GM10847 (cell line): Measurements from ENCODE around the gene RGL1.

Experiments used
- POLR2A ChIP-seq: IDR thresholded peaks from 2 replicates; pipeline ENCODE4 v1.6.1; 2011; ENCODE audit not compliant: insufficient read length; ENCODE audit errors: extremely low read depth

The RGL1 gene

DNA sequence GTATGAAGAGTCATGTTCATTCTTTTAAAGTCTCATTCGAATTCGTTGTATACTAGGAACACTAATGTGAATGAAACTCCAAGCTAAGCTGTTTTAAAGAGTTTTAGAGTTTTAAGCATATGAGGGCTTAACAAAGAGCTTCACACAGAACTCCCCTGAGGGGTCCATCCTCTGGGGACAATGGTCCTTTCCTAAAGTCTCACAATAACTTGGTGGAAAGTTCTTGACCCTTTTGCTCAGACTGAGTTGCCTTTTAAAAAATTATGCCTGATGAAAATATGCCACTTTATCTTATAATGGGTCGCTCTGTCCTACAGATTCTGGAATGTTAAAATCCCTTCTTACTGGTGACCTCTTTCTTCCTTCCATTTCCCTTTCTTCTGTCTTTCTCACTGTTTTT, 64.3 kb downstream of the RGL1 start:
- no peak for TF ChIP-seq POLR2A

DNA sequence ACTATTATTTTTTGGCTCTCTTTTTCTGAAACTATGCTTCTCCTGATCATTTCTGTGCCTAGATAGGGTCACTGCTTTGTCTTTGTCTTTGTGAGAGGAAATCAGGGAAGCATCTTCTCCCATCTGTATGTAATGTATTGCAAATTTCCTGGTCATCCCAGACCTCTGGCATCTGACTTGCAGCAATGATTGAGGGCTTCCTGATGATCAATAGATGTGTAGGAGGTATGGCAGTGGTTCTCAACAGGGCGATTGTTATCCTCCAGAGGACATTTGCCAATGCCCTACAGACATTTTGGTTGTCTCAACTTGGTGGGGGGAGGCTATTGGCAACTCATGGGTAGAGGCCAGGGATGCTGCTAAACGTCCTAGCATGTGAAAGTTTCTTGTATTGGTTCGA, 64.7 kb downstream of the RGL1 start:
- TF ChIP-seq POLR2A = no peak

DNA sequence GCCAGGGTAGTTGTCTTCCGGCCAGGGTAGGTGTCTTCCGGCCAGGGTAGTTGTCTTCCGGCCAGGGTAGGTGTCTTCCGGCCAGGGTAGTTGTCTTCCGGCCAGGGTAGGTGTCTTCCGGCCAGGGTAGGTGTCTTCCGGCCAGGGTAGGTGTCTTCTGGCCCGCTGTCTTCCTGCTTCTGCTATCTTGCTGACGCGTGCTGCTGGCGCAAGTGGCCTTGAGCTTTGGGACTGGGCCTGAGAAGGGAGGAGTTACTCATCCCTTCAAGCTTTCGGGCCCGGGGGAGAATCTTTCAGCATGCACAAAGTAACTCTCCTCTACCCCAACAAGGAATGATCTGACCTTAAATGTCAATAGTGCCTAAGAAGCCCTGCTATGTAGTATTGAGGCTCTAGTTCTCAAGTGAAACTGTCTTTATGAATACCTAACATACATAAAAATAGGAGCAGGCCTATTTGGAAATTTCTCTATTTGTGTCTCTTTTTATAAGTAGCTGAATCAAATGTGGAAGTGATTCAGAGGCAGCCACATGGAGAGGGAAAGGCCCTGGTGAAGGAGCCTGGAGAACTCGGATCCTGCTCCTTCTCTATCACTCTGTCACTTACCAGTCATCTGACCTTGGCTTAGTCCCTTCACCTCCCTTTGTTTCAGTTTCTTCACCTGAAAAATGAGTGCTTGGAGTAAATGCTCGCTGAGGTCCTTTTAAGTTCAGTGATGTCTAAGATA, 65.6 kb downstream of the RGL1 start:
- TF ChIP-seq POLR2A = no peak

DNA sequence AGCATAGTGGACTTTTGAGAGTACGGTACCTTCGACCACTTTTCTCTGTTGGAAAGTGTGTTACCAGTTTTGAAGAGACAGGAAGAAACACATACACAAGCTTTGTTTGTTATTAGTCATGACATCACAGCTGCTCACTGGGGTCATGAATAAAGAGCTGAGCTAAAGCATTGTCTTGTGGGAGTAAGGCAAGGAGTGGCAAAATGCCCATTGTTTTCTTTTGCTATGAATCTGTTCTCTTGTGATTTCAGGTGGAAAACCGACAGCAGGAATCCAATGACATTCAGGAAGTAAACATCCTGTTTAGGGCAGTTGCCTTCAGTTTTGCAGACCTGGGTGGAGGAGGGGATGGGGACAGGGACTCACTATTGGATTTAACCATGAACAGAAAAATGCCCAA, 66.2 kb downstream of the RGL1 start:
- no peak for TF ChIP-seq POLR2A

DNA sequence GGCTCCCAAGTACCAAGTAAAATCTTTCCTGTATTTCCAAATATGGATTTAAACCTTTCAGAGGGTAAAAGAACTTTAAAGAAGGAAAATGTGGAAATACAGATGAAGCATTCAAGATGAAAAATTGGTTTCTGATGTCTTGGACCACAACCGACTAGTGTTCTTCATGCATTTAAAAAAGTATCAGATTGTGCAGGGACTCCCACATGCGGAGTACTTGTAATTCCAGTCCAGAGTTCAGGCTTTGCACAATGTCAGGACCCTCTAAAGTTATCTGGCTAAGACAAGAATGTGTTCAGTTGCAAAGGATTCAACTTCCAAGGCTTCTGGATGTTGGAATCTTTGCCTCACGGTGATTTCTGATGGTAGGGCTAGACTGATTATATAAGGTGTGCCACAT, 66.7 kb downstream of the RGL1 start:
- no peak for TF ChIP-seq POLR2A

DNA sequence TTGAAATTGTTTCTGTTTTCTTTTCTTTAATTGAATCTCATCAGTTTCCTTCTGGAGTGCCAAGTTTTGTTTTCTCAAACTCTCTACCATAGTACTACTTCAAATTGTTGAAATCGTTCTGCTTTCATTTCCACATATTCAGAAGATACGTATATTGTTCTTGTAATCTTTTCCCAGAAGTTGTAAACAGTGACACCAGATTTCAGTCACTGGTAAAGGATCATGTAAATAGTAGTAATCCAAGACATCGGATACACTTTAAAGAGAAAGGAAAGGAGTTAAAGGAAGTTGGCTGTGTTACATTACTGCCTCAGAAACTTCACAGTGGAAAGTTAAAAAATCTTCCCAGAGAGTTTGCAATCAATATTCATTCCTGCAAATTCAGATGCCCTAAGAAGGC, 67.5 kb downstream of the RGL1 start:
- TF ChIP-seq POLR2A = no peak

DNA sequence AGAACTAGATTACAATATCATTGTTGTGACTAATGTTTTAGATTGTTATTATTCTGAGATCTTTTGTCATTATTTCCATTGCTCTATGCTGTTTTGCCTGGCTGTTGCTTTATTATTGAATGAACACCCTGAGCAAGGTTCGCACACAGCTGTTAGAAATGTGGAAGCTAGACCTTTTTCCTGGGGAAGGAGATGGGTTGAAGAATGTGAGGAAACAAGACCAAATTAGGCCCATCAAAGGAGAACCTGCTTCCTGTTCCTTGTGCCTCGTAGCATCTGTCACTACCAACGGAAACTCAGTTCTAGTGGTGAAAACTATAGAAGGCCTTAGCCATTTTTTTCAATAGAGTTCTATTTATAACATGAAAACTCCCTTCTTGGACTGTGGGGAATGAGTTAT, 68.7 kb downstream of the RGL1 start:
- TF ChIP-seq POLR2A = no peak

DNA sequence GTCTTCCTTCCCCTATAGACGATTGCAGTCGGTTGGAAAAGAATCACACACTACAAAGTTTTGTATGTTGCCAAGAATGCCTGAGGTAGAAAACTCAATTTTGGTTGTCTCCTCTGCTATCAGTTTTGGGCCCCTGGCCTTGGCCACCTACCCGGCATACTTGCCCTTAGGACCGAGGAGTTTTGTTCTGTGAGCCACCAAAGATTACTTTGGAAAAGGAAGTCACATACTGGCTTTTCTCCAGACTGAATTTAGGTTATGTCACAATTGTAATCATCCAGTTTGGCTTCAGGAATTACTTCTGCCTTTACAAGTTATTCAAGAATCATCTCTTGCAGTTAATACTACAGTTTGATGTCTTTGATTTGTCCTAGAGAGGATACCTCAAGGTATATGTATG, 71.4 kb downstream of the RGL1 start:
- TF ChIP-seq POLR2A = no peak

DNA sequence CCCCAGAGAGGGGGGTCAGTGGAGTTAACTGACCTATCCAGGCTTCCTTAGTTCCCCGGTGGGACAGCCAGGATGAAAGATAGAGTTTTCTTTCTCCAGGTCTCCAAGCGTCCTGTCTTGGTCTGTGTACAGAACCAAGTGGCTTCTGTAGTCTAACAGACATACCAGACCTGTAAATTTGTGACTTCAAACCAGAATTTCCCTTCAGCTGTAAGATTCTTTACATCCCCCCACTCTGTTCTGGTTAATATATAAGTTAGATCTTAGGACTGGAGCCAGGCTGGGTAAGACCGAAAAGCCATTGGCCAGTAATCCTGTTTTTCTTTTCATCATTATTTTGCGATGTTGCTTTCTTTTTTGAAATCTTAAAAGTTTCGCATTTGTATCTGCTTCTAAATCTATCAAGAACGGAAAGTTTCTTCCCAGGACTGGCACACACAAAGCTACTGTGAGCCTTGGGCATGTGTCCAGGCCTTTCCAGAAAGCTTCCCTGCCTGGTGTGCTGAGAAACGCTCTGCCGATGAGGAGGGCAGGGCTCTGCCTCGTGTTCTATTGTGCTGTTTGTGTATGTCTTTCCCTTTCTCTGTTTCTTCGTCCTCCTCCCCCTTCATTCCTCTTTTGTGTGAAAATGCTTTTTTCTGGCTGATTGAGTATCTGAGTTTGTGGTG, 72.3 kb downstream of the RGL1 start:
- TF ChIP-seq POLR2A = no peak

DNA sequence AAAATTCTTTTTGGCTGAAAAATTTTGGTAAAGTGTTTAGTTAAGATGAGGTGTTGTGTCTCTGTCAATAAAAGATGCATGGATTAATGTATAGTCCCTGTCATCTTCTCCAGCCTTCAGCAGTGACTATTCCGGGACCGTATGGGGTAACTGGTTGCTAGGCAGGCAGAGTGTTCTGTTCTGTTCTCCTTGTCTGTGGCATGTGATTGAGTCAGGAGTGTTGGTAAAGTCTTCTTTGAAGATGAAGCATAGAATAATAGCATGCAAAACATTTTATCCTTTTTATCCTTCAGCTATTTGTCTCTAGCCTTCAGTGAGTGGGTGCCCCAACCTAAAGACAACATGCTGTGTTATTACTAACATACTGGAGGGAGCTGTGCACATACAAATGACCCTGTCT, 74.6 kb downstream of the RGL1 start:
- TF ChIP-seq POLR2A = no peak

DNA sequence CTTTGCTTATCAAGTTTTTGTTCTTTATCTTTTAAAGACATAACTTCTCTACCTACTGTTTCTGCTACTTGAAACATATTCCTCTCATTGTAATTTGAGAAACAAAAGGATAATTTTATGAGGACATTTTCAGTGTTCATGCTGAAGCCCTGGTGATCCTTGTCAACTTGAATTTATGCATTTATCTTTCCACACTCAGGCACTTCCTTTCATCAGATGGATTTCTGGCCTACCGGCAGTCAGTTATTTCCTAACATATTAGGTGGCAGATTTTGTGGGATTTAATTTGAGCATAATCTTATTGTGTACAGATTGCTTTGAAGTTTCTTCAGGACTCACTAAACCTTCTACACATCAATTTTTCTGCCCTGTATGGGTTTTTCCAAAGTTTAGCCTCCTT, 75.0 kb downstream of the RGL1 start:
- TF ChIP-seq POLR2A = no peak

DNA sequence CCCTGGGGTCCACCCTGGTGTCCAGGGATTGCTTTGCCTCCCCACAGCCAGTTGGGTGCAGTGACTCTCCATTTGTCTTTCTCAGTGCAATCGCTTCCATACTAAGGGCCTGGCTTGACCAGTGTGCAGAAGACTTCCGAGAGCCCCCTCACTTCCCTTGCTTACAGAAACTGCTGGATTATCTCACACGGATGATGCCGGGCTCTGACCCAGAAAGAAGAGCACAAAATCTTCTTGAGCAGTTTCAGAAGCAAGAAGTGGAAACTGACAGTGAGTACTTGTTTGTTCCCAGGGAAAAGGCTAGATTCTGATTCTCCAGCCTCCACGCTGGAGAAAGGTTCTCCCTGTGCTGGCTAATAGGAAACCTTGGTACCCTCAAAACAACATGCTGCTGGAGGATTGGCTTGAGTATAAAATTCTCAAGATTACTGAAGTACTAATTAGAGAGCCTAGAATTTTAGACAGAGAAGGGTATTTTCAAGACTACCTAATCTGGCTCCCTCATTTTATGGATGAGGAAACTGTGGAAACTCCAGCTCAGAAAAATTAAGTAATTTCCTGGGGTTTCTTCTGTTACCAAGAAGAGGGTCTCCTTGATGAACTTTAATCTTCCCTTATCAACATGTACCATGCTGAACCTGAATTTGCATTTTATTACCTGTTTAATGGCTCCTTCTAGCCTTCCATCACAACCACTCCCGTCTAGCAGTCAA, 75.8 kb downstream of the RGL1 start:
- TF ChIP-seq POLR2A = no peak

DNA sequence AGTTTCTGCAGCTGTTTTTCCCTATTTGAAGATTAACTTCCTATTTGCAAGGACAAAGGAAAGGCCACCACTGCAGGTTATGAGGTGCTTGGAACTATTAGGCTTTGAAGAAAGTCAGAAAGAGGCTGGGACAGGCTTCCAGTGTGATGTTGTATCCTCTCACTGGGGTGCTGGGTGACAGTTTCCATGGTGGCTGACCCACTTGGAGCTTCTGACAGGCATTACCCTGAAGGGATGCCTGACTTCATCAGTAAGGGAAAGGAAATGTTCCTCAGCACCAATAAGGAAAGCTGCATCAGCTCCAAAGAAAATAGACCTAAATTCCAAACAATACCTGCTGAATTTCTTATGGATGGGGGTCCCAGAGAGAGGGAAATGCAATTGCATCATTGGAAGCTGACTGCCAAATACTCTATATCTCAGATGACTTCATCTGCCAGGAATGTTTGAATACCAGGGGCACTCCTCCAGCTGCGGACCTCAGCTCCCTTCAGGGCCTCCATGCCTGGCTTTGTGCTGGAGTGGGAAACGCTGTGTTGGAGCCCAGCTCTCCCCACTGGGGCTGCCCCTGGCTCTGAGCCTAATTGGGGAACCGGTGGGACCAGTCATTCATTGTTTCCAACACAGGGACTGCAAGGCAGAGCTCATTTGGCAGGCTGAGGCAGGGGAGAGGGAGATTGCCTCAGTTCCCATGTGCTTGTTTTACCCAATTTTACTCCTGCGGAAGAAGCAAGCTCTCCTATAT, 76.6 kb downstream of the RGL1 start:
- no peak for TF ChIP-seq POLR2A

DNA sequence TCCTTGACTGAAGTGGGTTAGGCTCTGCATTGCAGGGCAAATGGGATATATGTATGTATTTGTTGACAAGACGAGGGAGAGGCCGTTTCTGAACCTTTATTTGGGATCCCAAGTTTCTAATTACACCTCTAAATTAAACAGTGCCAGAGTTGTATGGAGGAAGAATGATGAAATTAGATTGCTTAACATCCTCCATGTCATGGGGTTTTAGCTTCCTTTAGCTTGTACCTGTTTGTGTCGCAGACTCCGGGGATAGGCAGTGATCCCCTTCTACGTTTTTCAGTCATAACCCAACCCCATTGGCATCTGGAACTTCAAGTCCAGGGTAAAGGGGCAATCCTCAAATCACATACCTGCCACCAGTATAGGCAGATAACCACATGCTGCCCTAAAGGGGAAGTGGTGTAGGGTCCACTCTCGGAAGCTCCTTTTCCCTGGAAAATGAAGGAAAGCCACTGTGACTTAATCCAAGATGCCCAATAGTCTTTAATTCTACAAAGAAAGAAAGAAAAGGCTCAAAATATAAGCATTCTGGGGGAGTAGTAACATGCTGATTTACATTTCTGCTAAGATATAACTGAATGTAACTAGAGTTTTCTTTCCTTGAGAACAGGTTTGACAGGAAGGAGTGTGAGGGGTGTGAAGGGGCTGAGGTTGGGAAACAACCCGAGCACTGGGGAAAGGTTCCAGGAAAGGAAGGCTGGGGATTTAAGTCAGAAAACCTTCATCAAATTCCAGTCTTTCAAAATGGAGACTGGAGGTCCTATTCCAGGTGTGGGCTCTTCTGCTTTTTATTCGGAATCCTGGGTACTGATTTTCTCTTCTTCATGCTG, 77.6 kb downstream of the RGL1 start:
- TF ChIP-seq POLR2A = no peak

DNA sequence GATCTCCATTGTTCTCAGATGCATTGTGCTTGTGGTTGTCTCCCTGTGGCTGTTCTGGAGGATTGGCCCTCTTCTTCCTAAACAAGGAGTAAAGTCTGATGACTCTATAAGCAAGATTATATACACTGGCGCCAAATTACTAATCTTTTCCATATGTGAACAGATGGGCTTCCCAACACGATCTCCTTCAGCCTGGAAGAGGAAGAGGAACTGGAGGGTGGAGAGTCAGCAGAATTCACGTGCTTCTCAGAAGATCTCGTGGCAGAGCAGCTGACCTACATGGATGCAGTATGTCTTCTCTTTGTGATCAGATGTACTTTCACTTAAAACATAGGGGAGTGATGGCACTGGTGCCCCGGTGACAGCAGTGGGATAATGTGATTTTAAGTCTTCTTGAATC, 78.7 kb downstream of the RGL1 start:
- TF ChIP-seq POLR2A = no peak
